Adrenal gland (tissue), 5 donors: Measurements from ENCODE around the gene SLC24A3.

Experiments
- CTCF ChIP-seq, 6 experiments: fragments of 450-650 bp in 4 of 6; fragments of 200-600 bp in 2 of 6; sonication (generic) in 1 of 6; IDR thresholded peaks; 1 replicate in 5 of 6; 2 replicates in 1 of 6; pipeline versions ENCODE4 v1.5.1 to v1.8.0; 2016 to 2021; ENCODE audit warnings: antibody characterized with exemption in 6 of 6, mild to moderate bottlenecking in 2 of 6, moderate library complexity in 1 of 6
- POLR2A ChIP-seq, 2 donors: fragments of 450-650 bp; IDR thresholded peaks; one replicate each; pipeline ENCODE4 v1.6.1; 2017; ENCODE audit warnings: antibody characterized with exemption in 2 of 2, mild to moderate bottlenecking in 2 of 2, moderate library complexity in 1 of 2
- donor health status: DM: no; HTN: no; CAD: no.

- no peak for TF ChIP-seq CTCF (IDR thresholded peaks at IDR 0.05)
- TF ChIP-seq POLR2A (IDR thresholded peaks at IDR 0.05), result no peak
Measured at GRCh38 chr20:19739351-19739750, 526.9 kb downstream of the SLC24A3 start.
